Measurements from ENCODE around the gene FAM222A.

FAM222A gene

GRCh38 chr12:109762071-109762672 lies 48.5 kb downstream of the FAM222A start:
- DNase-seq = no peak

GRCh38 chr12:109762673-109763191 lies 49.1 kb downstream of the FAM222A start:
- DNase-seq = no peak

GRCh38 chr12:109763201-109763841 lies 49.7 kb downstream of the FAM222A start:
- DNase-seq = no peak

- no peak for DNase-seq
Measured at GRCh38 chr12:109764123-109764522, 50.5 kb downstream of the FAM222A start.

- no peak for DNase-seq
Measured at GRCh38 chr12:109764776-109765445, 51.3 kb downstream of the FAM222A start.

- no peak for DNase-seq
Measured at GRCh38 chr12:109765446-109765810, 51.8 kb downstream of the FAM222A start.

- DNase-seq = no peak
Measured at GRCh38 chr12:109766251-109766778, 52.7 kb downstream of the FAM222A start.

- DNase-seq = no peak
Measured at GRCh38 chr12:109767456-109767855, 53.8 kb downstream of the FAM222A start.

GRCh38 chr12:109767991-109768900 lies 54.6 kb downstream of the FAM222A start:
- no peak for DNase-seq

GRCh38 chr12:109768901-109769670 lies 55.5 kb downstream of the FAM222A start:
- no peak for DNase-seq

GRCh38 chr12:109770104-109770860 lies 56.7 kb downstream of the FAM222A start:
- DNase-seq = no peak

- DNase-seq = no peak
Measured at GRCh38 chr12:109770861-109771670, 57.4 kb downstream of the FAM222A start.

- DNase-seq = no peak
Measured at GRCh38 chr12:109771746-109772621, 58.4 kb downstream of the FAM222A start.

- DNase-seq = no peak
Measured at GRCh38 chr12:109772622-109773321, 59.1 kb downstream of the FAM222A start.

GRCh38 chr12:109773384-109774011 lies 59.9 kb downstream of the FAM222A start:
- DNase-seq = no peak

GRCh38 chr12:109775172-109775881 lies 61.7 kb downstream of the FAM222A start:
- peak; percentile 75 for DNase-seq

GRCh38 chr12:109776624-109777023 lies 63.0 kb downstream of the FAM222A start:
- no peak for DNase-seq

All from stimulated activated CD4-positive, alpha-beta T cell treated with anti-CD3 and anti-CD28 coated beads, Interleukin-4, amount 100 ng/mL, for 1 hour (primary cell).